Suprapubic skin (tissue), 4 donors: Measurements from ENCODE around the gene TMUB1.

Experiments used
- CTCF ChIP-seq, 2 donors: fragments of 200-600 bp in 1 of 2; fragments of 450-650 bp in 1 of 2; sonication (generic) in 1 of 2; IDR thresholded peaks; one replicate each; pipeline ENCODE4 v1.5.1; 2016 to 2019; ENCODE audit warnings: antibody characterized with exemption in 2 of 2, mild to moderate bottlenecking in 1 of 2, moderate library complexity in 1 of 2
- EP300 ChIP-seq: sonication (generic); formaldehyde crosslinking; IDR thresholded peaks from one replicate; pipeline ENCODE4 v1.6.1; 2017; ENCODE audit warnings: antibody characterized with exemption
- POLR2A ChIP-seq, 2 donors: fragments of 450-650 bp; IDR thresholded peaks; one replicate each; pipeline ENCODE4 v1.6.1; 2017; ENCODE audit warnings: antibody characterized with exemption in 2 of 2, mild to moderate bottlenecking in 2 of 2, moderate library complexity in 2 of 2
- POLR2AphosphoS5 ChIP-seq, 3 donors: sonication (generic); formaldehyde crosslinking; IDR thresholded peaks; one replicate each; pipeline ENCODE4 v1.6.1; 2017; ENCODE audit warnings: antibody characterized with exemption in 3 of 3

- no peak for TF ChIP-seq CTCF (IDR thresholded peaks at IDR 0.05)
- no peak for TF ChIP-seq POLR2AphosphoS5 (IDR thresholded peaks at IDR 0.05)
- no peak for TF ChIP-seq POLR2A (IDR thresholded peaks at IDR 0.05)
- TF ChIP-seq EP300, result no peak
Observed at GRCh38 chr7:151062111-151062398, 21.2 kb downstream of the TMUB1 start.
